Tibial artery (tissue), 4 donors: Measurements from ENCODE around the gene UNC45B.
"Not testable (repeated sequence)": the region's sequence is repeated elsewhere in the genome, so short reads cannot be mapped to it uniquely, and the experiment has no call there.

Experiments used
- DNase-seq, 2 donors: peaks; one replicate each; pipeline ENCODE4 v3.0.0-alpha.2; 2019
- H3K27ac ChIP-seq, 2 donors: fragments of 200-600 bp; sonication (generic) in 1 of 2; 1 replicate in 1 of 2; 2 replicates in 1 of 2; pipeline ENCODE4 v1.5.1; 2018 to 2019; ENCODE audit warnings: mild to moderate bottlenecking in 1 of 2
- H3K27me3 ChIP-seq, 2 donors: fragments of 200-600 bp; sonication (generic) in 1 of 2; one replicate each; pipeline versions ENCODE4 v1.5.1 to v1.6.0; 2016 to 2019
- H3K36me3 ChIP-seq, 3 donors: fragments of 200-600 bp; sonication (generic) in 2 of 3; one replicate each; pipeline ENCODE4 v1.5.1; 2016 to 2019; ENCODE audit warnings: mild to moderate bottlenecking in 2 of 3
- H3K4me1 ChIP-seq, 4 donors: fragments of 200-600 bp; sonication (generic) in 2 of 4; 1 replicate in 3 of 4; 2 replicates in 1 of 4; pipeline ENCODE4 v1.5.1; 2016 to 2019
- H3K4me3 ChIP-seq, 2 donors: fragments of 200-600 bp; sonication (generic) in 1 of 2; 1 replicate in 1 of 2; 2 replicates in 1 of 2; pipeline ENCODE4 v1.5.1; 2018 to 2019; ENCODE audit warnings: mild to moderate bottlenecking in 2 of 2
- H3K9me3 ChIP-seq, 3 donors: fragments of 200-600 bp; sonication (generic) in 1 of 3; one replicate each; pipeline ENCODE4 v1.5.1; 2016 to 2019
- CTCF ChIP-seq, 2 experiments: fragments of 200-600 bp in 1 of 2; fragments of 450-650 bp in 1 of 2; IDR thresholded peaks; one replicate each; pipeline ENCODE4 v1.5.1; 2017 to 2019; ENCODE audit warnings: antibody characterized with exemption in 2 of 2, mild to moderate bottlenecking in 1 of 2, moderate library complexity in 1 of 2
- intact Hi-C: fragments of 100-400 bp; cut with DNase I; formaldehyde crosslinking; loops from one replicate; pipeline ENCODE4 v1.15.0; 2023; ENCODE audit warnings: low total_unique reads

UNC45B gene

GRCh38 chr17:35175638-35176415, 28.2 kb downstream of the UNC45B start:
- intact Hi-C loops: loop anchor here (10.0 kb wide), 1 partner anchor 359 kb away; the partner anchor contains the start of gene SLFN12L
- H3K4me3 ChIP-seq: no peak overlapping the region
- DNase-seq: no peak
- no peaks in the 10 kb centered on the region for H3K9me3 ChIP-seq
- H3K27ac ChIP-seq: no peak overlapping the region
- peaks cover 0 to 10% of the 10 kb centered on the region in 2 donors for H3K27me3 ChIP-seq
- TF ChIP-seq CTCF (IDR thresholded peaks at IDR 0.05): no peak
- no peaks in the 10 kb centered on the region for H3K36me3 ChIP-seq
- H3K4me1 ChIP-seq: no peaks in the 10 kb centered on the region

GRCh38 chr17:35176897-35177296, 29.3 kb downstream of the UNC45B start:
- no peak overlapping the region for H3K27ac ChIP-seq
- intact Hi-C loops: loop anchor here (10.0 kb wide), 1 partner anchor 358 kb away; the partner anchor contains the start of gene SLFN12L
- TF ChIP-seq CTCF (IDR thresholded peaks at IDR 0.05): no peak

GRCh38 chr17:35179379-35179778, 31.8 kb downstream of the UNC45B start:
- H3K27me3 ChIP-seq, H3K36me3 ChIP-seq, H3K4me1 ChIP-seq, H3K27ac ChIP-seq, DNase-seq, H3K9me3 ChIP-seq, H3K4me3 ChIP-seq: not testable (repeated sequence)
- intact Hi-C loops: loop anchor here (10.0 kb wide), 1 partner anchor 355 kb away; the partner anchor contains the start of gene SLFN12L

More at GRCh38 chr17:35176897-35177296, 29.3 kb downstream of the UNC45B start:
- H3K36me3 ChIP-seq: no peaks in the 10 kb centered on the region
- no peaks in the 10 kb centered on the region for H3K4me1 ChIP-seq
- no peak for DNase-seq
- H3K9me3 ChIP-seq: no peaks in the 10 kb centered on the region
- no peak overlapping the region for H3K4me3 ChIP-seq
- H3K27me3 ChIP-seq: peaks cover 0 to 8% of the 10 kb centered on the region in 2 donors

DNA sequence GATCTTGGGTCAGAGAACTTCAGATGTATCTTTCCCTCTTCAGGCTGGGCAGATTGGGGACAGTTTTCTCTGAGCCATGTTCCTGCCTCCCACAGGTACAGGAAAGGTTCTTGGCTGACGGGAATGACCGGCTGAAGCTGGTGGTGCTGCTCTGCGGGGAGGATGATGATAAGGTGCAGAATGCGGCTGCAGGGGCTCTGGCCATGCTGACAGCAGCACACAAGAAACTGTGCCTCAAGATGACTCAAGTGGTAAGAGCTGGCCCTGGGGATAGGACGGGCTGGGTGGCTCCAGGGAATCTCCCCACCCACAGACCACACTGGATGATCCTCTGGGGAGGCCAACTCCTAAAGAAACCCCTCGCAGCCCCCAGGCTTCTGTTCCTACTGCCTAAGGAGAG, 35.7 kb downstream of the UNC45B start:
- Histone ChIP-seq H3K4me1 (no peaks in the 10 kb centered on the region), H3K4me3 (no peak overlapping the region), H3K36me3 (no peaks in the 10 kb centered on the region), H3K27ac (no peak overlapping the region), H3K27me3 (peaks cover 0 to 3% of the 10 kb centered on the region in 2 donors), H3K9me3 (no peaks in the 10 kb centered on the region)
- DNase-seq: no peak
- TF ChIP-seq CTCF (IDR thresholded peaks at IDR 0.05): no peak
- intact Hi-C loops: no loop called here

DNA sequence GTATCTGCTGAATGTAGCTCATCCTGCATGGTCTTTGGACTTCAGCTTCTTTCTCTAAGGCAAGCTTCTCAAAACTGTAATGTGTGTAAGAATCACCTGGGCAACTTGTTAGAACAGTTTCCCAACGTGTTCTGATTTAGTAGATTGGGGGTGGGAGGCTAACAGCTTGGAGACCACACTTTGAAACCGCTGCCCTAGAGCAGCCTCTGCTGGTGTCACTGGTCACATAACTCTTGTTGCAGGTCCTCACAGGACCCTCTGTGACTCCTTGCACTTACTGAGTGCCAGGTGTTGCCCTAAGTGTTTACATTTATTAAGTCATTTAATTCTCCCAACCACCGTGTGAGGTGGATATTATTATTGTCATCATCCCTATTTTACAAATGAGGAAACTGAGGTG, 36.7 kb downstream of the UNC45B start:
- DNase-seq: no peak
- peaks cover 0 to 3% of the 10 kb centered on the region in 2 donors for H3K27me3 ChIP-seq
- no peak overlapping the region for H3K4me3 ChIP-seq
- H3K4me1 ChIP-seq: no peaks in the 10 kb centered on the region
- no peak for TF ChIP-seq CTCF (IDR thresholded peaks at IDR 0.05)
- H3K36me3 ChIP-seq: no peaks in the 10 kb centered on the region
- intact Hi-C loops: no loop called here
- no peaks in the 10 kb centered on the region for H3K9me3 ChIP-seq
- no peak overlapping the region for H3K27ac ChIP-seq

GRCh38 chr17:35185849-35186248, 38.2 kb downstream of the UNC45B start:
- intact Hi-C loops: no loop called here
- no peak for TF ChIP-seq CTCF (IDR thresholded peaks at IDR 0.05)
- H3K9me3 ChIP-seq: no peaks in the 10 kb centered on the region
- no peaks in the 10 kb centered on the region for H3K36me3 ChIP-seq
- H3K27ac ChIP-seq: no peak overlapping the region
- peaks cover 0 to 3% of the 10 kb centered on the region in 2 donors for H3K27me3 ChIP-seq
- no peaks in the 10 kb centered on the region for H3K4me1 ChIP-seq
- DNase-seq: no peak
- no peak overlapping the region for H3K4me3 ChIP-seq
